Endodermal cell (in vitro differentiated cells): ENCODE results near the gene FBXL19. TPM values are rescaled to one million over a fixed set of nuclear protein-coding genes. Genes with fewer than 3 reads are reported as not detected.

Source experiments
- DNase-seq: peaks from one replicate; pipeline ENCODE4 v3.0.0-alpha.2; 2017
- H3K27ac ChIP-seq: 2 replicates; pipeline ENCODE4 v1.5.1; 2013; ENCODE audit warnings: mild to moderate bottlenecking, low read depth, low read length, moderate library complexity
- H3K27me3 ChIP-seq: 2 replicates; pipeline ENCODE4 v1.6.1; 2013; ENCODE audit warnings: mild to moderate bottlenecking, low read length, moderate library complexity; ENCODE audit not compliant: insufficient read depth, control insufficient read depth, poor library complexity, severe bottlenecking
- H3K36me3 ChIP-seq: 2 replicates; pipeline ENCODE4 v1.7.0; 2013; ENCODE audit warnings: mild to moderate bottlenecking, low read length, moderate library complexity; ENCODE audit not compliant: control insufficient read depth, insufficient read depth
- H3K4me1 ChIP-seq: one replicate; pipeline ENCODE4 v1.7.0; 2013; ENCODE audit warnings: low read length; ENCODE audit not compliant: control insufficient read depth, insufficient read depth
- H3K4me3 ChIP-seq: 2 replicates; pipeline ENCODE4 v1.5.1; 2013; ENCODE audit warnings: mild to moderate bottlenecking, low read length, moderate library complexity
- H3K9ac ChIP-seq: 2 replicates; pipeline ENCODE4 v1.6.1; 2013; ENCODE audit warnings: mild to moderate bottlenecking, low read length, moderate library complexity; ENCODE audit not compliant: poor library complexity, severe bottlenecking; ENCODE audit errors: extremely low read depth
- H3K9me3 ChIP-seq: 2 replicates; pipeline ENCODE4 v1.6.1; 2013; ENCODE audit warnings: mild to moderate bottlenecking, low read length, moderate library complexity; ENCODE audit not compliant: control insufficient read depth
- H3K27ac Mint-ChIP-seq: 2 replicates; pipeline ENCODE4 v1.8.0; 2020; ENCODE audit warnings: mixed read lengths
- H3K27me3 Mint-ChIP-seq: 2 replicates; pipeline ENCODE4 v1.8.0; 2021; ENCODE audit warnings: mild to moderate bottlenecking, mixed read lengths; ENCODE audit not compliant: insufficient read depth
- H3K36me3 Mint-ChIP-seq: 2 replicates; pipeline ENCODE4 v1.8.0; 2020; ENCODE audit warnings: low read depth, mixed read lengths
- H3K4me1 Mint-ChIP-seq: 2 replicates; pipeline ENCODE4 v1.8.0; 2020; ENCODE audit warnings: mixed read lengths
- H3K4me3 Mint-ChIP-seq: 2 replicates; pipeline ENCODE4 v1.8.0; 2020; ENCODE audit warnings: mild to moderate bottlenecking, moderate library complexity, mixed read lengths
- H3K9me3 Mint-ChIP-seq: 2 replicates; pipeline ENCODE4 v1.8.0; 2020; ENCODE audit warnings: mild to moderate bottlenecking, mixed read lengths
- CTCF ChIP-seq: fragments of 200-600 bp; sonication (generic); conservative IDR thresholded peaks from 2 replicates; pipeline ENCODE4 v1.5.0; 2021; ENCODE audit warnings: antibody characterized with exemption, mild to moderate bottlenecking
- WGBS, 2 experiments: methylation state at CpG; one replicate each; pipeline versions ENCODE4 v1.1.5 to v1.1.7; 2013; ENCODE audit warnings: missing lambda C conversion rate in 2 of 2, mixed read lengths in 1 of 2; ENCODE audit not compliant: insufficient coverage in 1 of 2, insufficient read length in 1 of 2; 5-methylcytosine and 5-hydroxymethylcytosine counted together
- total RNA-seq, 2 donors: library from RNA; stranded (reverse); fragmentation: NEBNext Ultra II Directional in 1 of 2; extraction: Animal tissue kit (Norgen Biotek cat#: 25700) in 1 of 2; gene quantifications; 2 replicates in 1 of 2; 3 replicates in 1 of 2; pipeline ENCODE4 v1.2.1, GENCODE V29; 2021

Gene FBXL19
- total RNA-seq, 2 donors from 2014 or later: 74.0 to 84.3 TPM

DNA sequence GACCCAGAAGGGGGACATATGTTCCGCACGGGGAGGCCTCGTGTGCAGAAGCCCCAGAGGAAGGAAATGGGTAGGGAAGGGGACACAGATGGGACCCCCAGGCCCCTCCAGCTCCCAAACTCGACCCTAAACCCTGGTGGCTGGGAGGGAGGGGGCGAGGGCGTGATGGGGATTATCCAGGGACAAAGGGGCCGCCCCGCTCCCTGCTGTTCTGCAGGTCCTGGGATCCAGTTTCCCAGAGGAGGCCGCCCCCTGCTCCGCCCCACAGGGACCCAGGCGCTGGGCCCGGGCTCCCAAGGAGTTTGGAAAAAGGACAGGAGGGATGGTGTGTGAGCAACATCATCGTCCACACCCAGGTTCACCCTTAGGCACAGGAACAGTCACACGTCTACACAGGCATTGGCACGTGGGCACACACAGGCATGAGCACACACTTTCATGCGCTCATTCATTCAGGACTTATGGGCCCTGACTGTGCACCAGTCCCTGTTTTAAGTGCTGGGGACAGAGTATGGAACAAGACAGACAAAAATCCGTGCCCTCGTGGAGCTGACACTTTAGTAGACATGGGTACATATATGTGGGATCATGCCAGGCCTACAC lies 12.8 kb upstream of the FBXL19 start:
- no peak for TF ChIP-seq CTCF
- 62 to 74% methylated on average over 9 to 18 of the region's 18 CpGs for WGBS, 2 experiments
- Histone ChIP-seq H3K27me3 (no peaks in the 10 kb centered on the region), H3K27ac (no peak overlapping the region), H3K36me3 (no peaks in the 10 kb centered on the region), H3K9me3 (no peaks in the 10 kb centered on the region), H3K4me3 (no peak overlapping the region), H3K4me1 (peaks cover 9% of the 10 kb centered on the region), H3K9ac (no peak overlapping the region)
- H3K4me3 Mint-ChIP-seq: no peak overlapping the region
- peaks cover 8% of the 10 kb centered on the region for H3K27me3 Mint-ChIP-seq
- peaks cover 11% of the 10 kb centered on the region for H3K4me1 Mint-ChIP-seq
- H3K27ac Mint-ChIP-seq: no peak overlapping the region
- DNase-seq: peak; percentile 75
- H3K36me3 Mint-ChIP-seq: no peaks in the 10 kb centered on the region
- no peaks in the 10 kb centered on the region for H3K9me3 Mint-ChIP-seq

- no peak overlapping the region for H3K27ac Mint-ChIP-seq
- H3K27me3 Mint-ChIP-seq: peaks cover 4% of the 10 kb centered on the region
- no peak for TF ChIP-seq CTCF
- H3K4me3 ChIP-seq: no peak overlapping the region
- no peaks in the 10 kb centered on the region for H3K27me3 ChIP-seq
- H3K9me3 ChIP-seq: no peaks in the 10 kb centered on the region
- no peak overlapping the region for H3K9ac ChIP-seq
- no peak overlapping the region for H3K27ac ChIP-seq
- no peak for DNase-seq
- no peaks in the 10 kb centered on the region for H3K36me3 Mint-ChIP-seq
- H3K4me1 ChIP-seq: peaks cover 12% of the 10 kb centered on the region
- no peaks in the 10 kb centered on the region for H3K36me3 ChIP-seq
- H3K4me1 Mint-ChIP-seq: peaks cover 11% of the 10 kb centered on the region
- H3K4me3 Mint-ChIP-seq: no peak overlapping the region
- no peaks in the 10 kb centered on the region for H3K9me3 Mint-ChIP-seq
- WGBS, 2 experiments: 92 to 96% methylated on average over 5 to 6 of the region's 6 CpGs
These were observed 10.5 kb upstream of the FBXL19 start for GRCh38 chr16:30912794-30913412.

GRCh38 chr16:30914830-30915229 lies 8.5 kb upstream of the FBXL19 start:
- H3K36me3 ChIP-seq: no peaks in the 10 kb centered on the region
- H3K27me3 Mint-ChIP-seq: no peaks in the 10 kb centered on the region
- no peaks in the 10 kb centered on the region for H3K27me3 ChIP-seq
- H3K27ac ChIP-seq: no peak overlapping the region
- no peaks in the 10 kb centered on the region for H3K36me3 Mint-ChIP-seq
- DNase-seq: no peak
- H3K9ac ChIP-seq: no peak overlapping the region
- H3K4me3 ChIP-seq: no peak overlapping the region
- no peak for TF ChIP-seq CTCF
- H3K9me3 ChIP-seq: no peaks in the 10 kb centered on the region
- H3K4me3 Mint-ChIP-seq: no peak overlapping the region
- peaks cover 12% of the 10 kb centered on the region for H3K4me1 ChIP-seq
- 91 to 95% methylated on average over 3 of the region's 3 CpGs for WGBS, 2 experiments
- no peak overlapping the region for H3K27ac Mint-ChIP-seq
- no peaks in the 10 kb centered on the region for H3K9me3 Mint-ChIP-seq
- peaks cover 10% of the 10 kb centered on the region for H3K4me1 Mint-ChIP-seq
